GM23338 (cell line): ENCODE data around the gene FARS2. TPM values are rescaled to one million over a fixed set of nuclear protein-coding genes. Genes with fewer than 3 reads are reported as not detected.

Source experiments
- ATAC-seq: fragments of 200-7000 bp; cut with Tn5 transposase; 3 replicates; pipeline ENCODE4 v1.9.1; 2020
- DNase-seq: peaks from one replicate; pipeline ENCODE4 v3.0.0-alpha.2; 2015; ENCODE audit warnings: low spot score
- H2AFZ ChIP-seq: fragments of 200-600 bp; sonication (generic); 2 replicates; pipeline ENCODE4 v1.8.0; 2016; ENCODE audit warnings: antibody characterized with exemption, mild to moderate bottlenecking, moderate library complexity
- H3F3A ChIP-seq: fragments of 200-600 bp; sonication (generic); replicated peaks from 2 replicates; pipeline ENCODE4 v1.8.0; 2017; ENCODE audit warnings: antibody characterized with exemption, mixed run types, low read depth
- H3K27ac ChIP-seq: fragments of 200-600 bp; sonication (generic); 2 replicates; pipeline ENCODE4 v1.6.1; 2016; ENCODE audit warnings: low read depth
- H3K27me3 ChIP-seq: fragments of 200-600 bp; sonication (generic); 2 replicates; pipeline ENCODE4 v1.8.0; 2016; ENCODE audit warnings: mild to moderate bottlenecking, mixed run types, moderate library complexity; ENCODE audit not compliant: insufficient read depth
- H3K36me3 ChIP-seq: fragments of 200-600 bp; sonication (generic); 2 replicates; pipeline ENCODE4 v1.8.0; 2016; ENCODE audit warnings: mild to moderate bottlenecking; ENCODE audit not compliant: insufficient read depth
- H3K4me1 ChIP-seq: fragments of 200-600 bp; sonication (generic); 2 replicates; pipeline ENCODE4 v1.8.0; 2016; ENCODE audit warnings: mild to moderate bottlenecking, moderate library complexity; ENCODE audit not compliant: insufficient read depth
- H3K4me2 ChIP-seq: fragments of 200-600 bp; sonication (generic); 2 replicates; pipeline ENCODE4 v1.7.1; 2017; ENCODE audit warnings: mixed run types
- H3K4me3 ChIP-seq: fragments of 200-600 bp; sonication (generic); 2 replicates; pipeline ENCODE4 v1.6.1; 2016; ENCODE audit warnings: mixed run types
- H3K79me2 ChIP-seq: fragments of 200-600 bp; sonication (generic); replicated peaks from 2 replicates; pipeline ENCODE4 v1.8.0; 2017; ENCODE audit warnings: mild to moderate bottlenecking; ENCODE audit not compliant: insufficient read depth
- H3K9me2 ChIP-seq: fragments of 200-600 bp; sonication (generic); 2 replicates; pipeline ENCODE4 v1.8.0; 2017; ENCODE audit not compliant: insufficient read depth
- H4K20me1 ChIP-seq: fragments of 200-600 bp; sonication (generic); replicated peaks from 2 replicates; pipeline ENCODE4 v1.8.0; 2017; ENCODE audit warnings: mild to moderate bottlenecking; ENCODE audit not compliant: insufficient read depth
- H3K27ac Mint-ChIP-seq: 2 replicates; pipeline ENCODE4 v1.8.0; 2020; ENCODE audit warnings: inconsistent platforms, mild to moderate bottlenecking, moderate library complexity, mixed read lengths
- H3K27me3 Mint-ChIP-seq: 3 replicates; pipeline ENCODE4 v1.8.0; 2022; ENCODE audit warnings: low read depth, mild to moderate bottlenecking, moderate library complexity, mixed read lengths, inconsistent platforms; ENCODE audit not compliant: insufficient read depth, poor library complexity
- H3K36me3 Mint-ChIP-seq: 3 replicates; pipeline ENCODE4 v1.8.0; 2021; ENCODE audit warnings: low read depth, mild to moderate bottlenecking, inconsistent platforms, moderate library complexity, mixed read lengths
- H3K4me1 Mint-ChIP-seq: 3 replicates; pipeline ENCODE4 v1.8.0; 2020; ENCODE audit warnings: mild to moderate bottlenecking, inconsistent platforms, mixed read lengths
- H3K4me3 Mint-ChIP-seq: 3 replicates; pipeline ENCODE4 v1.8.0; 2021; ENCODE audit warnings: moderate library complexity, mild to moderate bottlenecking, inconsistent platforms, mixed read lengths
- H3K9me3 Mint-ChIP-seq: 3 replicates; pipeline ENCODE4 v1.8.0; 2020; ENCODE audit warnings: moderate library complexity, mild to moderate bottlenecking, inconsistent platforms, mixed read lengths
- CTCF ChIP-seq, 2 experiments: fragments of 200-600 bp in 1 of 2; sonication (generic) in 1 of 2; conservative IDR thresholded peaks; 2 replicates each; pipeline versions ENCODE4 v1.5.1 to v1.6.1; 2016 to 2017; ENCODE audit warnings: antibody characterized with exemption in 2 of 2, low read depth in 2 of 2, mild to moderate bottlenecking in 2 of 2, moderate library complexity in 1 of 2
- ETS1 ChIP-seq: IDR thresholded peaks from 2 replicates; pipeline ENCODE4 v1.6.1; 2016; ENCODE audit warnings: antibody characterized with exemption
- EZH2phosphoT487 ChIP-seq: fragments of 200-600 bp; sonication (generic); IDR thresholded peaks from one replicate; pipeline ENCODE4 v1.8.1; 2018; ENCODE audit warnings: antibody characterized with exemption; ENCODE audit not compliant: unreplicated experiment
- JUNB ChIP-seq: IDR thresholded peaks from one replicate; pipeline ENCODE4 v1.6.1; 2016; ENCODE audit warnings: antibody characterized with exemption; ENCODE audit not compliant: unreplicated experiment
- POLR2AphosphoS5 ChIP-seq: IDR thresholded peaks from 2 replicates; pipeline ENCODE4 v1.6.1; 2016; ENCODE audit warnings: antibody characterized with exemption, low read depth
- REST ChIP-seq: IDR thresholded peaks from one replicate; pipeline ENCODE4 v1.6.1; 2018; ENCODE audit warnings: antibody characterized with exemption; ENCODE audit not compliant: unreplicated experiment
- STAT1 ChIP-seq: IDR thresholded peaks from one replicate; pipeline ENCODE4 v1.6.1; 2016; ENCODE audit warnings: antibody characterized with exemption; ENCODE audit not compliant: unreplicated experiment
- ZNF331 ChIP-seq: fragments of 250-450 bp; sonication (Bioruptor Pico); IDR thresholded peaks from 2 replicates; pipeline ENCODE4 v1.5.0; 2020; ENCODE audit warnings: low read depth, mild to moderate bottlenecking, moderate library complexity
- polyA plus RNA-seq: library from polyadenylated mRNA; unstranded; fragments of >200 nt; fragmentation: Nextera tagmentation; extraction: Ambion mirVana; gene quantifications from 2 replicates; pipeline ENCODE4 v1.2.1, GENCODE V29; 2016
- total RNA-seq: library from RNA; depleted of rRNA; stranded (reverse); fragments of >200 nt; shearing (Covaris generic); gene quantifications from 2 replicates; pipeline ENCODE4 v1.2.3, GENCODE V29; 2014

The FARS2 gene
- total and polyA plus RNA-seq, 2 experiments from 2014 or later: 7.6 to 19.0 TPM

- no peak for TF ChIP-seq REST
- no peak for TF ChIP-seq EZH2phosphoT487
Observed at GRCh38 chr6:5303682-5304081, 42.4 kb downstream of the FARS2 start (continued).

GRCh38 chr6:5305968-5306626 is 44.8 kb downstream of the FARS2 start:
- H3K4me3 Mint-ChIP-seq: no peak overlapping the region
- no peak overlapping the region for H3K27ac ChIP-seq
- H3K27me3 Mint-ChIP-seq: no peaks in the 10 kb centered on the region
- H3K27me3 ChIP-seq: no peaks in the 10 kb centered on the region
- H3K36me3 ChIP-seq: no peaks in the 10 kb centered on the region
- H3K27ac Mint-ChIP-seq: no peak overlapping the region
- peaks cover 6% of the 10 kb centered on the region; the same call in 1 of the 2 replicates for H4K20me1 ChIP-seq
- H3K79me2 ChIP-seq: peaks cover 30% of the 10 kb centered on the region
- H3K4me1 ChIP-seq: peaks cover 4% of the 10 kb centered on the region; the same call in 1 of the 2 replicates
- no peak overlapping the region for H3K4me3 ChIP-seq
- H3K9me3 Mint-ChIP-seq: no peaks in the 10 kb centered on the region
- H3K4me2 ChIP-seq: no peak overlapping the region
- H3K36me3 Mint-ChIP-seq: no peaks in the 10 kb centered on the region
- H2AFZ ChIP-seq: no peak overlapping the region
- no peaks in the 10 kb centered on the region for H3F3A ChIP-seq
- no peaks in the 10 kb centered on the region for H3K9me2 ChIP-seq
- DNase-seq (no peak), ATAC-seq (no peak)
- peaks cover 26% of the 10 kb centered on the region for H3K4me1 Mint-ChIP-seq
- TF ChIP-seq STAT1 (no peak), ZNF331 (CRISPR knock-in tag) (no peak), JUNB (no peak), ETS1 (no peak), EZH2phosphoT487 (no peak), REST (no peak), CTCF (conservative IDR thresholded peaks at IDR 0.05; ENCODE audit: low read depth in 2 of 2) (no peak), POLR2AphosphoS5 (no peak)
